ENCODE data around the gene CAMK2A.

CAMK2A gene

GRCh38 chr5:150327139-150327538, 37.6 kb upstream of the CAMK2A start:
- no peak for TF ChIP-seq SIN3A (IDR thresholded peaks at IDR 0.05; ENCODE audit: borderline replicate concordance, insufficient read depth, low read length)
- TF ChIP-seq FOXP2 (optimal IDR thresholded peaks at IDR 0.05; ENCODE audit: borderline replicate concordance, extremely low read depth, extremely low read length, insufficient read depth): no peak
- TF ChIP-seq POLR2AphosphoS5 (IDR thresholded peaks at IDR 0.05; ENCODE audit: low read depth, low read length): no peak
- no peak for TF ChIP-seq REST (IDR thresholded peaks at IDR 0.05; ENCODE audit: insufficient read depth in 1 of 2, low read depth in 2 of 2, low read length in 2 of 2)
- TF ChIP-seq TAF1 (IDR thresholded peaks at IDR 0.05; ENCODE audit: borderline replicate concordance, insufficient read depth, low read length): no peak

- no peak for TF ChIP-seq SIN3A (IDR thresholded peaks at IDR 0.05; ENCODE audit: borderline replicate concordance, insufficient read depth, low read length)
- TF ChIP-seq REST (IDR thresholded peaks at IDR 0.05; ENCODE audit: insufficient read depth in 1 of 2, low read depth in 2 of 2, low read length in 2 of 2): no peak
- TF ChIP-seq FOXP2 (optimal IDR thresholded peaks at IDR 0.05; ENCODE audit: borderline replicate concordance, extremely low read depth, extremely low read length, insufficient read depth): no peak
- no peak for TF ChIP-seq TAF1 (IDR thresholded peaks at IDR 0.05; ENCODE audit: borderline replicate concordance, insufficient read depth, low read length)
- no peak for TF ChIP-seq POLR2AphosphoS5 (IDR thresholded peaks at IDR 0.05; ENCODE audit: low read depth, low read length)
These were observed 37.1 kb upstream of the CAMK2A start for GRCh38 chr5:150326707-150327106.

- TF ChIP-seq REST (IDR thresholded peaks at IDR 0.05; ENCODE audit: insufficient read depth in 1 of 2, low read depth in 2 of 2, low read length in 2 of 2): no peak
- no peak for TF ChIP-seq SIN3A (IDR thresholded peaks at IDR 0.05; ENCODE audit: borderline replicate concordance, insufficient read depth, low read length)
These were observed 35.9 kb upstream of the CAMK2A start for GRCh38 chr5:150325426-150325825.

- TF ChIP-seq FOXP2 (optimal IDR thresholded peaks at IDR 0.05; ENCODE audit: borderline replicate concordance, extremely low read depth, extremely low read length, insufficient read depth) (no peak), REST (IDR thresholded peaks at IDR 0.05; ENCODE audit: insufficient read depth in 1 of 2, low read depth in 2 of 2, low read length in 2 of 2) (no peak), TAF1 (IDR thresholded peaks at IDR 0.05; ENCODE audit: borderline replicate concordance, insufficient read depth, low read length) (no peak), SIN3A (IDR thresholded peaks at IDR 0.05; ENCODE audit: borderline replicate concordance, insufficient read depth, low read length) (no peak), POLR2AphosphoS5 (IDR thresholded peaks at IDR 0.05; ENCODE audit: low read depth, low read length) (no peak)
These were observed 34.2 kb upstream of the CAMK2A start for GRCh38 chr5:150323819-150324218.

- TF ChIP-seq TAF1 (IDR thresholded peaks at IDR 0.05; ENCODE audit: borderline replicate concordance, insufficient read depth, low read length): no peak
- no peak for TF ChIP-seq SIN3A (IDR thresholded peaks at IDR 0.05; ENCODE audit: borderline replicate concordance, insufficient read depth, low read length)
- no peak for TF ChIP-seq POLR2AphosphoS5 (IDR thresholded peaks at IDR 0.05; ENCODE audit: low read depth, low read length)
- TF ChIP-seq REST (IDR thresholded peaks at IDR 0.05; ENCODE audit: insufficient read depth in 1 of 2, low read depth in 2 of 2, low read length in 2 of 2): no peak
- TF ChIP-seq FOXP2 (optimal IDR thresholded peaks at IDR 0.05; ENCODE audit: borderline replicate concordance, extremely low read depth, extremely low read length, insufficient read depth): no peak
These were observed 33.5 kb upstream of the CAMK2A start for GRCh38 chr5:150323092-150323491.

Data from PFSK-1 (cell line).